ENCODE measurements around the gene ITPRID2. TPM values are rescaled to one million over a fixed set of nuclear protein-coding genes. Genes with fewer than 3 reads are reported as not detected.

ITPRID2 gene
- total RNA-seq, 1 experiment from 2014 or later: 114 TPM

DNA sequence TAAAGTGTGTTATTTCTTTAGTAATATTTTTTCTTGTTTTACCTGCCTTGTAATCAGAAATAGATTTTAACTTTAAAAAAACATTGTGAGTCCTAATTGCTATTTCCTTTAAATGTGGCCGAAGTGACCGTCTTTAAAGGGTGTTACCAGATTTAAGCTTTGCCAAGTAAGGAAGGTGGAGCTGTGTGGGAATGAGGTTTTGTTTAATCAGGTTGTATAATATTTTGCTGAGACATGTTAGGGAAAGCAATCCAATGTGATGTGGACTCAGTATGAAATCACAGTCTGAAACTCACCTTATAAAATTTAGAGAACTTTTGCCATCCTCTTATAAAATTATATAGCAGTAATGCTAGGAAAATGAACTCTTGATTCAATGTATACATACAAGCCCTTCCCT lies 32.9 kb upstream of the ITPRID2 start:
- H3K27ac Mint-ChIP-seq (ENCODE audit: low read depth, unreplicated experiment): peak overlapping the region; percentile 35
- ChIA-PET POLR2A (no interaction called here), CTCF (no interaction called here)
- intact Hi-C loops (cut with micrococcal nuclease): no loop called here
- TF ChIP-seq, protein P1, sequence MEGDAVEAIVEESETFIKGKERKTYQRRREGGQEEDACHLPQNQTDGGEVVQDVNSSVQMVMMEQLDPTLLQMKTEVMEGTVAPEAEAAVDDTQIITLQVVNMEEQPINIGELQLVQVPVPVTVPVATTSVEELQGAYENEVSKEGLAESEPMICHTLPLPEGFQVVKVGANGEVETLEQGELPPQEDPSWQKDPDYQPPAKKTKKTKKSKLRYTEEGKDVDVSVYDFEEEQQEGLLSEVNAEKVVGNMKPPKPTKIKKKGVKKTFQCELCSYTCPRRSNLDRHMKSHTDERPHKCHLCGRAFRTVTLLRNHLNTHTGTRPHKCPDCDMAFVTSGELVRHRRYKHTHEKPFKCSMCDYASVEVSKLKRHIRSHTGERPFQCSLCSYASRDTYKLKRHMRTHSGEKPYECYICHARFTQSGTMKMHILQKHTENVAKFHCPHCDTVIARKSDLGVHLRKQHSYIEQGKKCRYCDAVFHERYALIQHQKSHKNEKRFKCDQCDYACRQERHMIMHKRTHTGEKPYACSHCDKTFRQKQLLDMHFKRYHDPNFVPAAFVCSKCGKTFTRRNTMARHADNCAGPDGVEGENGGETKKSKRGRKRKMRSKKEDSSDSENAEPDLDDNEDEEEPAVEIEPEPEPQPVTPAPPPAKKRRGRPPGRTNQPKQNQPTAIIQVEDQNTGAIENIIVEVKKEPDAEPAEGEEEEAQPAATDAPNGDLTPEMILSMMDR (IDR thresholded peaks at IDR 0.05; ENCODE audit: unreplicated experiment): no peak
- H3K4me1 Mint-ChIP-seq (ENCODE audit: insufficient read depth, unreplicated experiment): peaks cover 6% of the 10 kb centered on the region
- no peak for DNase-seq (ENCODE audit: unreplicated experiment)
- peaks cover 6% of the 10 kb centered on the region for H3K9me3 Mint-ChIP-seq (ENCODE audit: unreplicated experiment)
- H3K36me3 Mint-ChIP-seq (ENCODE audit: insufficient read depth, unreplicated experiment): no peaks in the 10 kb centered on the region
- H3K4me3 Mint-ChIP-seq (ENCODE audit: unreplicated experiment): no peak overlapping the region
- no TSS peak for BruUV-seq (replicated peaks)
- no peaks in the 10 kb centered on the region for H3K27me3 Mint-ChIP-seq (ENCODE audit: insufficient read depth, unreplicated experiment)

DNA sequence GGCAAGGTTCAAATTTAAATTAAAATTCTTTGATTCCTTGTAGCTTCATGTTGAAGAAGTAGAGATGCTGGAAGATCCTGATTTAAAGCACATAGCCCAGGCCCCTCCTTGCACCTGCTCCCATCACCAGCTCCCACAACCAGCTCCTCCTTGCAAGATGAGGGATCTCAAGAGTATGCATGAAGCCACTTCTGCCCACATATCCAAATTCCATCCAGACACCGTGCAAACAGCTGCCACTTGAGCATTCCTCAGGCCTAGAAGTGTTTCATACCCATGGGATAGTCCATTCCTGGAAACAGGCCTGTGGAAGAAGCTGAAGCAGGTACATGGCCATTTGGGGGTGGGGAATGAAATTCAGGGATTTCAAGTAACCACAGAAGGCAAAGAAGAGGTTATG lies 32.4 kb upstream of the ITPRID2 start:
- Mint-ChIP-seq H3K4me1 (ENCODE audit: insufficient read depth, unreplicated experiment) (peaks cover 6% of the 10 kb centered on the region), H3K9me3 (ENCODE audit: unreplicated experiment) (peaks cover 6% of the 10 kb centered on the region), H3K36me3 (ENCODE audit: insufficient read depth, unreplicated experiment) (no peaks in the 10 kb centered on the region), H3K4me3 (ENCODE audit: unreplicated experiment) (no peak overlapping the region), H3K27ac (ENCODE audit: low read depth, unreplicated experiment) (no peak overlapping the region), H3K27me3 (ENCODE audit: insufficient read depth, unreplicated experiment) (no peaks in the 10 kb centered on the region)
- BruUV-seq (replicated peaks): no TSS peak
- intact Hi-C loops (cut with micrococcal nuclease): no loop called here
- TF ChIP-seq, protein P1 (IDR thresholded peaks at IDR 0.05; ENCODE audit: unreplicated experiment): no peak
- no peak for DNase-seq (ENCODE audit: unreplicated experiment)
- ChIA-PET CTCF (interaction anchor here (0.6 to 1.1 kb wide), 2 partner anchors 33 to 848 kb away, joined by 4 to 5 read pairs; no protein-coding TSS in a partner anchor), POLR2A (no interaction called here)

DNA sequence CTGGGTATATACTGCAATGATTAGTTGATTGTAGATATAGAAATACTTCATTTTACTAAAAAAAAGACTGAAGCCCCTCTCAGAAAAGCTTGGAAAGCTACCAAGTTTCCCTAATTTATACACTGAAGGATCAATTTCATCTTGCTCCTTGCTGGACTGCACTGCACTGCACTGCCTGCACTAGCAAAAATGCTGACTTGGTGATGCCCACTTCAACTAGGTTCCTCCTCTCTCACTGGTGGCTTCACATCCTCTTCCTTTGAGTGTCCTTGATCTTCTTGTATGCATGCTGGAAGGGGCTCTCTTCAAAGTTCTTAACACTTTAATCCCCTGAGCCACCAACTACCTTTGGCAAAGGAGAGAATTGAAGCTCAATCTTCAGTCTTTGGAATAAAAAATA lies 31.7 kb upstream of the ITPRID2 start:
- H3K9me3 Mint-ChIP-seq (ENCODE audit: unreplicated experiment): peaks cover 6% of the 10 kb centered on the region
- ChIA-PET CTCF (interaction anchor here (1.1 kb wide), 1 partner anchor 32 kb away, joined by 4 read pairs; no protein-coding TSS in a partner anchor), POLR2A (interaction anchor here (0.6 to 1.2 kb wide), 3 partner anchors 32 to 44 kb away, joined by 3 read pairs; partner anchors contain the start of gene ITPRID2)
- intact Hi-C loops (cut with micrococcal nuclease): no loop called here
- BruUV-seq (replicated peaks): no TSS peak
- DNase-seq (ENCODE audit: unreplicated experiment): no peak
- no peaks in the 10 kb centered on the region for H3K36me3 Mint-ChIP-seq (ENCODE audit: insufficient read depth, unreplicated experiment)
- peaks cover 6% of the 10 kb centered on the region for H3K4me1 Mint-ChIP-seq (ENCODE audit: insufficient read depth, unreplicated experiment)
- no peak overlapping the region for H3K4me3 Mint-ChIP-seq (ENCODE audit: unreplicated experiment)
- no peak overlapping the region for H3K27ac Mint-ChIP-seq (ENCODE audit: low read depth, unreplicated experiment)
- no peaks in the 10 kb centered on the region for H3K27me3 Mint-ChIP-seq (ENCODE audit: insufficient read depth, unreplicated experiment)
- TF ChIP-seq, protein P1 (IDR thresholded peaks at IDR 0.05; ENCODE audit: unreplicated experiment): no peak

DNA sequence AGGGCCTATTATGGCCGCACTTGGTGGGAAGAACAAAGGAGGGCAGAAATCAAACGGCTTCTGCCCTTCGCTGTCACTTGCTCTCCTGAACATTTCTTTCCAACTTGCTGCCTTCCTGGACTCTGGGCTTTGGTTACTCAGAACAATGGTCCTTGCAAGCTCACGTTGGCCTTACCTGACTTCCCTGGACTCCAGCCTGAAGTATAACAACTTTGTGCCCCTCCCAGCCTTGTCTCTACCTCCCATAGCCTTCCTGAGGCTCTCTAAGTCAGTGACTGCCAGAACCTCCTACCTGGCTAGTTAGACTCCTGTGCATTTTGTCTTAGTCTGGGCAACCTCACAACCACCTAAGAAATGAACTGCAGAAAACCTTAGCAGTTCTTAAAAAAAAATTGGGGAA lies 30.2 kb upstream of the ITPRID2 start:
- Mint-ChIP-seq H3K27ac (ENCODE audit: low read depth, unreplicated experiment) (no peak overlapping the region), H3K27me3 (ENCODE audit: insufficient read depth, unreplicated experiment) (no peaks in the 10 kb centered on the region), H3K4me1 (ENCODE audit: insufficient read depth, unreplicated experiment) (peaks cover 6% of the 10 kb centered on the region), H3K4me3 (ENCODE audit: unreplicated experiment) (no peak overlapping the region), H3K9me3 (ENCODE audit: unreplicated experiment) (peaks cover 6% of the 10 kb centered on the region), H3K36me3 (ENCODE audit: insufficient read depth, unreplicated experiment) (no peaks in the 10 kb centered on the region)
- ChIA-PET CTCF (interaction anchor here (0.7 to 1.7 kb wide), 2 partner anchors 9 to 1169 kb away, joined by 3 to 9 read pairs; no protein-coding TSS in a partner anchor), POLR2A (no interaction called here)
- TF ChIP-seq, protein P1 (IDR thresholded peaks at IDR 0.05; ENCODE audit: unreplicated experiment): no peak
- intact Hi-C loops (cut with micrococcal nuclease): no loop called here
- DNase-seq (ENCODE audit: unreplicated experiment): no peak
- BruUV-seq (replicated peaks): no TSS peak
